ENCODE results near the gene PCGF2.

The PCGF2 gene

DNA sequence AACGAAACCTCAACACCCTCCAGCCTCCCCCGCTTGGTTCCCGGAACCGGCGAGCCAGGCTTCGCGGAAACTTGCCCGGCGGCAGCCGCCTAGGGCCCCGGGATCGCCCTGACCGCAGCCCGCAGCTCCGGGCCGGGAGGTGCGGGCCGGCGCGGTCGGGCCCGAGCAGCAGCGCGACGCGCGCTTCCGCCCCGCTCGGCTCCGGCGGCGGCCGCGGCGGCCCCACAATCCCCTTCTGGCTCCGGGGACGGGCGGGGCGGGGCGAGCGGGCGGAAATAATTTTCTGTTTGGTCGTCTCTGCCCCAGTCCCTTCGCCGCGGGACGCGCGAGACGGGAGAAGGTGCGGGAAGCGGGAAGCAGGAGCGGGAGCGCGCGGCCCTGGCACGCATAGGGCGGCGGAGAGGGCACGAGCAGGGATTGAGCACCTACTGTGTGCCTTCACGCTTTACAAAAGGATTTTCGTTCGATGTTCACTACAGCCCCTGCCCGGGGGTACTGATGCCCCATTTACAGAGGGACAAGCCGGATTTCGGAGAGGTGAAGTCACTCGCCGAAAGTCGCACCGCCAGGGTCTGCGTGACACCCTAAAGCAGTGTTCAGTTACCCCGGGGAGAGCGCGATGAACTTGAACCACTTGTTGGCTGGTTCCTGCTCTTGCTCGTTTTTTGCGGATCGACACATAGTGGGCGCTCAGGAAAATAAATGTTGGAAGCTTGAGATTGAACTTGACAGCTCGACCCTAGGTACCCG, 45.8 kb downstream of the PCGF2 start:
- peak; percentile 91 for DNase-seq

DNA sequence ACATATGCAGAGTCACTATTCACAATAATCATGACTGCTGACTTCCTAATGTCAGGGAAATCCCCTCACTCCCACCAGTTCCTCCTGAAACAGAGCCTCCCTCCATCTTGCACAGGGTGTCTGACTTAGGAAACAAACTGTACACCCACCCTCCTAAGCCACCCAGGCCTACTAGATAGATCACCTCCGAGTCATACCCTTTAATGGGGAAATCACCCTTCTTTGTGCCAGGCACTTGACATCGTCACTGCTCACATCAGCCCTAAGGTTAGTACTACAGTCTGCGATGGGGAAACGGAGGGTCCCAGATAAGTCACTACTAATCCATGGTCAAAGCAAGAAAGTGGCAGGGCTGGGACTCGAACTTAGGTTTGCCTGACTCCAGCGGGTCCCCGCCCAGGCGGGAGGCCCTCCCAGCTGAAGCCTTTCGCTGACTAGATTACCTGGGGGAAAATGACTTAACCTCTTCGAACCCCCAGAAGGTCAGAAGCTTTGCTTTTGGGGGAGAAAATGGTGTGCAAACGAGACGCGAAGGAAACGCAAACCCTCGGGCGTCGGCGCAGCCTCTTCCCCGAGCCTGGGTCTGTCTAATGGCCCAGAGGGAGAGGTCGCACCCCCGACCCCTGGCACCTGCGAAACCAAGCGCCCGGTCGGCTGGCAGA, 46.5 kb downstream of the PCGF2 start:
- no peak for DNase-seq

DNA sequence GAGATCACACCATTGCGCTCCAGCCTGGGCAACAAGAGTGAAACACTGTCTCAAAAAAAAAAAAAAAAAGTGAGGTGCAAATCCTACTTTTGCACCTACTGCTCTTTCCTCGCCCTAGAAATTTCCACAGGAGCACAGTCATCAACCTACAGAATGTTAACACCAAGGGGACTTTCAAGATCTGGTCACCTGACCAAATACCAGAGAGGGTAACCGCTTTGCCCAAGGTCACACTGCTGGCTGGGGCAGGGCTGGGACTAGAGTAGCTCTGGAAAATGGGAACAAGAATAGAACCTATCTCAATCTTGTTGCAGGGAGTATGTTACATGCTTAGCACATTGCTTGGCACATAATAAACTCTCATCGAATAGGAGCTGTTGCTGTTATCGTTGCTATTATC, 49.4 kb downstream of the PCGF2 start:
- no peak for DNase-seq

DNA sequence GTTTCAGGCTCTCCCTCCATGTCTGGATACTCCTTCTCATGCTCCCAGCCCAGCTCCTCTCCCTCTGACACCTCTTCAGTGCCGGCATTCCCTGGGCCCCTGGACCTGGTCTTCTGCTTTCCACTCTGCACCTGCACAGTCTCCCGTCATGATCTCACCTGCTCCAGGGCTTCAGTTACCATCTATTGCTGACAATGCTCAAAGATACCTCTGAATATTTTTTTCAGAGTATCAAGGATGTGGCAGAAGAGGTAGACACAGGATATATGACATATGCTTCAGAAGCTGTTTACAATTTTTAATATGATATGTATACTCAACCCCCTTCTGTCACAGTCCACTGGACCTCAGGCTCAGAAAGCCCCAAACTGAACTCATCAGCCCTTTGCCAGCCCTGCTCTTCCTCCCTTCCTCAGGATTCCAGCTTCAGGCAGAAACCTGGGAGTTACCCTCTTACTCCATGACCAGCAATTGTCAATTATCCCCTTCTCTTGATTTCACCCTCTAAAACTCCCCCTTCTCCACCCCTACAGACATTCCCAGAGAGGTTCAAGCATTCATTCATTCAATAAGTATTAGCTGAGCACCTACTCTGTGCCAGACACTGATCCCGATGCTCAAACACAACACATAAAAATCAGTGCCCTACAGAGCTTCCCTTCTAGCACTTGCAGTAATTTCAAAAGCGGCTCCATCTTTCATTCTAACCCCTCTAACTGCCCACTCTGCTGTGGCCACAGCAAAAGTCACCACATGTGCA, 50.9 kb downstream of the PCGF2 start:
- DNase-seq = no peak

DNA sequence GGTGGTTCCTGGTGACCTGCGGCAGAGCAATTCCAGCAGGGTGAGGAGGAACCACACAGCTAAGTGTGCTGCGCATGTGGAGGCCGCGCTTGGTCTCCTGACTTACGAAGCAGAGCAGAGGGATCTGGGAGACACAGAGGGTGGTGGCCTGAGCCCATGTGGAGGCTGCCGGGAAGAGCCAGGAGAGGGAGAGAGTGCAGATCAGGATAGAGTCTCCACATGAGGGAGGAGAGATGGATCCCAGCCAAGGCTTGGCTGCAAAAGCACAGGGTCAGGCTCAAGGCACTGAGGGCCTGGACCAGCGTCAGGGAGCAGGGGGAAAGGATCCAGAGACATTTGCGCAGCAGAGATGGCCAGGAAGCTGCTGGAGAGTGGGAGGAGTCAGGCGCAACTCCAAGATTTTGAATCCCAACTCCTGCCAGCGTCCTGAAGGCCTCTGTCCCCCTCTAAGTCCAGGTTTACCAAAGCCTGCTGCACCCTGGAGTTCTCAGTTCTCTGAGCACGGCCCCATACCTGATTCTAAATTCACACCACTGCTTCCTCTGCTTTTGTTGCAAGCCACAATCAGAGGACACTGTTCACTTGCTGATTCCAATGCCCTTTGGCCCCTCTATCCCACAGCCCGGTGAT, 54.3 kb downstream of the PCGF2 start:
- DNase-seq = peak; percentile 87

DNA sequence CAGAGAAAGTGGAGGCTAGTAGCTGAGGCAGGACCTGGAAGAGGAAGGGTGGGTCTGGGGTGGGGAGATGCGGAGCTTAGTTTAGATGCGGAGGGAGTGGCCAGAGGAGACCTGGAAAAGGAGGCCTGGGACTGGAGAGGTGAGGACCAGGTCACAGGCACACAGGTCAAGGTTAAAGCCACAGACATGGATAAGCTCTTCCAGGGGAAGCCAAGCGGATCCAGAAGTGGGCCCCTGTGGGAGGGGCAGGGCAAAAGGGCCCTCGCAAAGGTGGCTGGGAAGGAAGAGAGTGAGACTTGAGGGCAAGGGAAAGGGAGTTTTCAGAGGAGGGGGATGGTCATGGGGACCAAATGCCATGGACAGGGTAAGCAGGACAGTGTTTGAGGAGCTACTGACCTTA, 57.0 kb downstream of the PCGF2 start:
- no peak for DNase-seq

DNA sequence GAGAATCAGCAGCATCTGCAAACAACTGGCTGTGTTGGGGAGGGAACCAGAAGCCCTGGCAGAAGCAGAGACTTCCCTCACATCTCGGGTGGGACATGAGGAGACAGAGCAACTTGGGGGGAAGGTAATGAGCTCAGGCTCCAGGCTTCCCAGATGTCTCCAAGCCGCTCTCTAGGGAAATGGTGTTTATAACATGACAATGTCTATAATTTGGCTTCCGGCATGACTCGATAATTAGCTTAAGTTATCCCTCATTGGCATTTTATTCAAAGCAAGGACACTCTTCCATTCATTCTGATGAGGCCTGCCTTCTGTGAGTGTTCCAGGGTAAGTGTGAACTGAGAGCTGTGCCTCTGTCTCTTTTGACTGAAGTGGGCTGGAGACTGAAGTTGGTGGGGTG, 57.8 kb downstream of the PCGF2 start:
- DNase-seq = no peak

DNA sequence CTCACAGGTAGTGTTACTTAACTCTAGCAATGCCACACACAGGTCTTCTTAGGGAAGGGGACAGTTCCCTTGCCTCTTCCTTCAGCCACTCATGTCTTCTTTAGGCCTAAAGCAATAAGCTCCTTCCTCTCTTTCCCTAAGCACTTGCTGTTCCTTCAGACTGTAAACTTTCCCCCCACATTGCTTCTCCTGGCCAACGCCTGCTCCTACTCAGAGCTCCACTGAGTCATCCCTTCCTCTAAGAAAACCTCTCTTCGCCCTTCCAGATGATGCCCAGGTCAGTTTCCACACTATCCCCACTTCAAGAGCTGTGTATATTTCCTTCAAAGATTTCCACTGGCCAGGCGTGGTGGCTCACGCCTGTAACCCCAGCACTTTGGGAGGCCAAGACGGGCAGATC, 60.9 kb downstream of the PCGF2 start:
- no peak for DNase-seq

DNA sequence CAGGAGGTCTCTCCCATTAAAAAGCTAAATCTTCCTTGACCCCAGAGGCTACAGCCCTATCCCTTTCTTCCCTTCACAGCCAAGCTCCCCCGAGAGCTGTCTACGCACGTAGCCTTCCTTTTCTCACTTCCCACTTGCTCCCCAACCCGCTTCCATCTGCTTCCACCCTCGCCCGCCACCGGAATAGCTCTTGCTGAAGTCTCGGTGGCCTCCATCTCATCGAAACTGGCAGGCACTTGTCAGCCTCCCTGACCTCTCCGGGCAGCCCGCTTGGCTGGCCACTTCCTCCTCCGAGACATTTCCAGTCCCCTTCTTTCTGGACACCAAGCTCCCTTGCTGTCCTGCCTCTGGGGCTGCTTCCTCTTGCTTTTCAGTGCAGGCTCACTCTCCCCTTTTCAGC, 62.6 kb downstream of the PCGF2 start:
- no peak for DNase-seq

All from right forelimb (tissue), 1 donor.